ENCODE measurements around the gene FBXW7. TPM values are rescaled to one million over a fixed set of nuclear protein-coding genes. Genes with fewer than 3 reads are reported as not detected.

Gene FBXW7
- total and polyA plus RNA-seq, 2 donors (not counting 1 experiment from before 2014, with no cell fraction given) = 23.0 to 125 TPM

- H3K4me3 ChIP-seq (ENCODE audit: control extremely low read depth in 1 of 5, extremely low read depth in 1 of 5, insufficient read depth in 1 of 5, low read depth in 2 of 5, low read length in 4 of 5) = no peak overlapping the region
- no peaks in the 10 kb centered on the region for H3K9me3 ChIP-seq (ENCODE audit: control extremely low read depth in 1 of 3, control insufficient read depth in 2 of 3, insufficient read depth in 1 of 3, low read length in 2 of 3)
- H3K36me3 ChIP-seq (replicated peaks in 1 of 2; ENCODE audit: control extremely low read depth in 1 of 2, control insufficient read depth in 1 of 2, extremely low read depth in 1 of 2, insufficient read depth in 2 of 2, low read length in 1 of 2) = no peaks in the 10 kb centered on the region
- H3K4me2 ChIP-seq (replicated peaks; ENCODE audit: low read depth, low read length, poor library complexity, severe bottlenecking) = no peak overlapping the region
- H2AFZ ChIP-seq (ENCODE audit: insufficient read depth, low read depth, low read length, poor library complexity, severe bottlenecking) = no peak overlapping the region
- no peak overlapping the region for H3K9ac ChIP-seq (ENCODE audit: low read length)
- 100% methylated on average over 1 of the region's 6 CpGs for WGBS (ENCODE audit: insufficient coverage)
- no peak for DNase-seq
- Mint-ChIP-seq H3K27me3 (no peaks in the 10 kb centered on the region), H3K27ac (no peak overlapping the region), H3K9me3 (ENCODE audit: insufficient read depth) (no peaks in the 10 kb centered on the region), H3K4me3 (no peak overlapping the region), H3K4me1 (peaks cover 14% of the 10 kb centered on the region)
- H3K27ac ChIP-seq (ENCODE audit: low read length in 2 of 2) = no peak overlapping the region
- TF ChIP-seq CTCF (IDR thresholded peaks at IDR 0.05) (no peak), EZH2 (IDR thresholded peaks at IDR 0.05; ENCODE audit: borderline replicate concordance, insufficient read depth, low read depth, low read length, poor library complexity, severe bottlenecking) (no peak)
- H3K27me3 ChIP-seq (replicated peaks in 1 of 4; ENCODE audit: control extremely low read depth in 1 of 4, control insufficient read depth in 3 of 4, insufficient read depth in 4 of 4, low read length in 3 of 4) = no peaks in the 10 kb centered on the region
- no peaks in the 10 kb centered on the region for H4K20me1 ChIP-seq (ENCODE audit: control insufficient read depth, insufficient read depth, low read length, poor library complexity, severe bottlenecking)
- intact Hi-C loops (cut with micrococcal nuclease) = no loop called here
- ChIA-PET POLR2A (interaction anchor here (0.7 to 1.1 kb wide), 2 partner anchors 13 to 25 kb away, joined by 3 read pairs; no protein-coding TSS in a partner anchor), CTCF (interaction anchor here (1.5 kb wide), 1 partner anchor 111 kb away, joined by 3 read pairs; no protein-coding TSS in a partner anchor)
- no peaks in the 10 kb centered on the region for H3K79me2 ChIP-seq (ENCODE audit: control insufficient read depth, insufficient read depth, low read length)
- peaks cover 0 to 3% of the 10 kb centered on the region in 2 donors for H3K4me1 ChIP-seq (ENCODE audit: control insufficient read depth in 2 of 2, insufficient read depth in 2 of 2, low read length in 2 of 2)
- ATAC-seq (ENCODE audit: low read depth) = no peak
Measured at GRCh38 chr4:152565333-152565732, 29.4 kb upstream of the FBXW7 start.

- Histone ChIP-seq H3K4me2 (replicated peaks; ENCODE audit: low read depth, low read length, poor library complexity, severe bottlenecking) (no peak overlapping the region), H3K27me3 (replicated peaks in 1 of 4; ENCODE audit: control extremely low read depth in 1 of 4, control insufficient read depth in 3 of 4, insufficient read depth in 4 of 4, low read length in 3 of 4) (no peaks in the 10 kb centered on the region), H2AFZ (ENCODE audit: insufficient read depth, low read depth, low read length, poor library complexity, severe bottlenecking) (no peak overlapping the region), H3K79me2 (ENCODE audit: control insufficient read depth, insufficient read depth, low read length) (no peaks in the 10 kb centered on the region), H3K4me3 (ENCODE audit: control extremely low read depth in 1 of 5, extremely low read depth in 1 of 5, insufficient read depth in 1 of 5, low read depth in 2 of 5, low read length in 4 of 5) (no peak overlapping the region), H3K36me3 (replicated peaks in 1 of 2; ENCODE audit: control extremely low read depth in 1 of 2, control insufficient read depth in 1 of 2, extremely low read depth in 1 of 2, insufficient read depth in 2 of 2, low read length in 1 of 2) (no peaks in the 10 kb centered on the region), H4K20me1 (ENCODE audit: control insufficient read depth, insufficient read depth, low read length, poor library complexity, severe bottlenecking) (no peaks in the 10 kb centered on the region), H3K27ac (ENCODE audit: low read length in 2 of 2) (no peak overlapping the region), H3K9me3 (ENCODE audit: control extremely low read depth in 1 of 3, control insufficient read depth in 2 of 3, insufficient read depth in 1 of 3, low read length in 2 of 3) (no peaks in the 10 kb centered on the region), H3K9ac (ENCODE audit: low read length) (no peak overlapping the region), H3K4me1 (ENCODE audit: control insufficient read depth in 2 of 2, insufficient read depth in 2 of 2, low read length in 2 of 2) (peaks cover 0 to 3% of the 10 kb centered on the region in 2 donors)
- Mint-ChIP-seq H3K27ac (no peak overlapping the region), H3K4me1 (peaks cover 18% of the 10 kb centered on the region), H3K27me3 (no peaks in the 10 kb centered on the region), H3K9me3 (ENCODE audit: insufficient read depth) (no peaks in the 10 kb centered on the region), H3K4me3 (no peak overlapping the region)
- intact Hi-C loops (cut with micrococcal nuclease) = no loop called here
- TF ChIP-seq EZH2 (IDR thresholded peaks at IDR 0.05; ENCODE audit: borderline replicate concordance, insufficient read depth, low read depth, low read length, poor library complexity, severe bottlenecking) = no peak
- TF ChIP-seq CTCF (IDR thresholded peaks at IDR 0.05) = no peak
- 96% methylated on average over 3 of the region's 3 CpGs for WGBS (ENCODE audit: insufficient coverage)
- CTCF ChIA-PET = no interaction called here
- POLR2A ChIA-PET = no interaction called here
- DNase-seq = no peak
- no peak for ATAC-seq (ENCODE audit: low read depth)
Measured at GRCh38 chr4:152564336-152564735, 28.4 kb upstream of the FBXW7 start.
